Cortex of kidney (tissue), 1 donor: ENCODE data around the gene CD300LF.

Experiments
- DNase-seq: peaks from one replicate; lab custom pipeline; 2025; lab: John Stamatoyannopoulos, UW

Gene CD300LF

GRCh38 chr17:74712756-74713155, at the start of gene CD300LF:
TSS of gene CD300LF (minus strand) at chr17:74712923. CDS start at chr17:74712866, 57 bp downstream.
- no peak for DNase-seq

- DNase-seq, result no peak
Observed at GRCh38 chr17:74761931-74762330, 49.2 kb upstream of the CD300LF start.

GRCh38 chr17:74761419-74761818, 48.7 kb upstream of the CD300LF start:
- no peak for DNase-seq

- no peak for DNase-seq
Observed at GRCh38 chr17:74760404-74761105, 47.8 kb upstream of the CD300LF start.

GRCh38 chr17:74759941-74760340, 47.2 kb upstream of the CD300LF start:
- no peak for DNase-seq

- DNase-seq, result no peak
Observed at GRCh38 chr17:74759243-74759801, 46.6 kb upstream of the CD300LF start.

GRCh38 chr17:74758848-74759168, 46.1 kb upstream of the CD300LF start:
- DNase-seq, result no peak

GRCh38 chr17:74757931-74758847, 45.5 kb upstream of the CD300LF start:
- DNase-seq, result no peak

- DNase-seq, result no peak
Observed at GRCh38 chr17:74757502-74757901, 44.8 kb upstream of the CD300LF start.

GRCh38 chr17:74756891-74757290, 44.2 kb upstream of the CD300LF start:
- DNase-seq, result no peak

- no peak for DNase-seq
Observed at GRCh38 chr17:74755533-74755932, 42.8 kb upstream of the CD300LF start.

GRCh38 chr17:74754832-74755231, 42.1 kb upstream of the CD300LF start:
- DNase-seq, result no peak

GRCh38 chr17:74752822-74753401, 40.2 kb upstream of the CD300LF start:
- no peak for DNase-seq

GRCh38 chr17:74752415-74752814, 39.7 kb upstream of the CD300LF start:
- DNase-seq, result no peak

- DNase-seq, result no peak
Observed at GRCh38 chr17:74750327-74751069, 37.8 kb upstream of the CD300LF start.

- DNase-seq, result no peak
Observed at GRCh38 chr17:74750039-74750326, 37.3 kb upstream of the CD300LF start.

- no peak for DNase-seq
Observed at GRCh38 chr17:74749279-74750038, 36.7 kb upstream of the CD300LF start.

GRCh38 chr17:74748529-74749278, 36.0 kb upstream of the CD300LF start, which contains the start of gene NHERF1:
TSS of gene NHERF1 (plus strand) at chr17:74748628. CDS start at chr17:74748847, 219 bp downstream.
- no peak for DNase-seq

GRCh38 chr17:74748279-74748528, 35.5 kb upstream of the CD300LF start:
- no peak for DNase-seq

- no peak for DNase-seq
Observed at GRCh38 chr17:74746922-74747321, 34.2 kb upstream of the CD300LF start.

- no peak for DNase-seq
Observed at GRCh38 chr17:74746376-74746775, 33.7 kb upstream of the CD300LF start.
